Left forelimb (tissue), 1 donor: ENCODE data around the gene PRPF19.

Experiments
- DNase-seq: peaks from one replicate; pipeline ENCODE4 v3.0.0-alpha.2; 2018; ENCODE audit warnings: low spot score

Gene PRPF19

DNA sequence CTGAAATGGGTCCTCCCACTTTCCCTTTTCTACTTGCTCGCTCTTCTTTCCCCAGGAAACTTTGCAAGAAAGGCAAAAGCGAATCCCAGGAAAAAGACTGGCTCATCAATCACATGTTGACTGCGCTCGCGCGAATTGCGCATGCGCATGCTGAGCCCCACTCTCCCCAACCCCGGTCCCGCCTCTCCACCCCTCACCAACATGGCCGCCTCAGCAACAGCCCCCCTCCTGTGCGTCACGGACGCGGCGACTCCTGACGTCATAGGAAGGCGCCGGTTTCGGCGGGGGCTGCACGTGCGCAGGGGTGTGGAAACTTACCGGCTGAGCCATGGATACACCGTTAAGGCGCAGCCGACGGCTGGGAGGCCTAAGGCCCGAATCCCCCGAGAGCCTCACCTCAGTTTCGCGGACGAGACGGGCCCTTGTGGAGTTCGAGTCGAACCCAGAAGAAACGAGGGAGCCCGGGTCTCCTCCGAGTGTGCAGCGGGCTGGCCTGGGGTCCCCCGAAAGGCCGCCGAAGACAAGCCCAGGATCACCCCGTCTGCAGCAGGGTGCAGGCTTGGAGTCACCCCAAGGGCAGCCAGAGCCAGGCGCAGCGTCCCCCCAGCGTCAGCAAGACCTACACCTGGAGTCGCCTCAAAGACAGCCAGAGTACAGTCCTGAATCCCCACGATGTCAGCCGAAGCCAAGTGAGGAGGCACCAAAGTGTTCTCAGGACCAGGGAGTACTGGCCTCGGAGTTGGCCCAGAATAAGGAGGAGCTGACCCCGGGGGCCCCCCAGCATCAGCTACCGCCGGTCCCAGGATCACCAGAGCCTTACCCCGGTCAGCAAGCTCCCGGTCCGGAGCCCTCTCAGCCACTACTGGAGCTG lies 64.4 kb downstream of the PRPF19 start, which contains the start of gene CCDC86:
CCDC86 (plus strand) TSS at position 317 of the 871 bp plus-strand sequence; CDS start at position 329, 12 bp downstream.
- peak; percentile 99 for DNase-seq
